ENCODE results near the gene NR2F2. TPM values are rescaled to one million over a fixed set of nuclear protein-coding genes. Genes with fewer than 3 reads are reported as not detected.

Gene NR2F2
- polyA plus RNA-seq, 1 of the 3 experiments (the other 2 are of a cell fraction): 3.9 TPM

DNA sequence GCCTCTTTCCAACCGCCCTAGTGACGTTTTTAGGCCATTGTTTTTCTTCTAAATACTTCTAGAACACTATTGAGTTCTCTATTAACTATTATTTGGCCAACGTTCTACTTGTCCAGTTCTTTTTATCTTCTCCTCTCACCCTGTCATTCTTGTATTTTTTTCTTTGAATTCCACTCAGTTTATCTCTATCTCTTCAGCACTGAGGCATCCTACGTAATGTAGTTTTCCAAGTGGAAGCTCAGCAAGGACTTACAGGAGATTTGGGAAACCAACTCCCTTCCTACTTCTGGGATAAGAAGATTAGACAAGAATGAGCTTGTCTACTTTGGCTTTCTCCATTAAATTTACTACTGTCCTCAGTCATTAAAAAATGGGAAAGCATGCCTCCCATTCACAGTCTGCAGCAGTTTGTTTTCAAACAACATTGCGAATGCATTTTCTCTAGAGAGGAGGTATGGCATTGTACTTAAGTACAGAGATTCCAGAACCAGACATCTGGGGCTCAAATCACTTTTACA lies 21.3 kb upstream of the NR2F2 start (continued):
- TF ChIP-seq, protein P1, sequence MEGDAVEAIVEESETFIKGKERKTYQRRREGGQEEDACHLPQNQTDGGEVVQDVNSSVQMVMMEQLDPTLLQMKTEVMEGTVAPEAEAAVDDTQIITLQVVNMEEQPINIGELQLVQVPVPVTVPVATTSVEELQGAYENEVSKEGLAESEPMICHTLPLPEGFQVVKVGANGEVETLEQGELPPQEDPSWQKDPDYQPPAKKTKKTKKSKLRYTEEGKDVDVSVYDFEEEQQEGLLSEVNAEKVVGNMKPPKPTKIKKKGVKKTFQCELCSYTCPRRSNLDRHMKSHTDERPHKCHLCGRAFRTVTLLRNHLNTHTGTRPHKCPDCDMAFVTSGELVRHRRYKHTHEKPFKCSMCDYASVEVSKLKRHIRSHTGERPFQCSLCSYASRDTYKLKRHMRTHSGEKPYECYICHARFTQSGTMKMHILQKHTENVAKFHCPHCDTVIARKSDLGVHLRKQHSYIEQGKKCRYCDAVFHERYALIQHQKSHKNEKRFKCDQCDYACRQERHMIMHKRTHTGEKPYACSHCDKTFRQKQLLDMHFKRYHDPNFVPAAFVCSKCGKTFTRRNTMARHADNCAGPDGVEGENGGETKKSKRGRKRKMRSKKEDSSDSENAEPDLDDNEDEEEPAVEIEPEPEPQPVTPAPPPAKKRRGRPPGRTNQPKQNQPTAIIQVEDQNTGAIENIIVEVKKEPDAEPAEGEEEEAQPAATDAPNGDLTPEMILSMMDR (IDR thresholded peaks at IDR 0.05): no peak

DNA sequence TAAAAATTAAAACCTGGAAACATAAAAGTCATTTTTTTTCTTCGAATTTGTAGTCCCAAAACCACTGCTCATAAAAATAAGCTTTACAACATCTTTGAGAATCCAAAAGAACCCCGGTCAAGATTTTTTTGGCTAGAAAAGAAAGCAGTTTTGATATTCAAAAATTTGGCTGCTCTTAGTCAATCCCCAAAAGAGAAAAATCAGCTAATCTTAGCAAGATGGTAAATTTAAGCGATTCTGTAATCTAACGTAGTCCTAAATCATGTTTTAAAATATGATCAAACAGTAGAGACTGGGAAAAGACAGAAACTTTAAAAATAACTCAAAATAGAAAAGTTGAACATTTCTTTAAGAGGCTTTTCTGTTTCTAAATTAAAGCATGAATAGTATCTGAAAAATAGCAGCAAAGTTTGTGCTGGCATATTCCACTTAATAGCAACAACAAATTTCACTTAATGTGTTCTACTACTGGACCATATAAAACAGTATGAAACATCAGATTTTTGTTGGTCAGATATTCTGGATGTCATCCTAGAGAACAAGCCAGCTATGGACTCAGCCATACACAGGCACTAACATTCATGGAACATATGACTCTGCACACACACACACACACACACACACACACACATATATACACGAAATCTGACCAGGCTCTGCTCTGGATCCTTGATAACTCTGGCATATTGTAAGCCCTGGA lies 19.1 kb upstream of the NR2F2 start:
- ChIA-PET CTCF (interaction anchor here (1.4 to 1.9 kb wide), 3 partner anchors 16 to 274 kb away, joined by 3 to 11 read pairs (median 6); no protein-coding TSS in a partner anchor), POLR2A (no interaction called here)
- Histone ChIP-seq H3K27me3 (ENCODE audit: insufficient read depth) (no peaks in the 10 kb centered on the region), H4K20me1 (ENCODE audit: insufficient read depth) (no peaks in the 10 kb centered on the region), H2AFZ (ENCODE audit: low read depth) (no peak overlapping the region), H3K4me2 (no peak overlapping the region), H3K4me1 (ENCODE audit: control insufficient read depth in 1 of 2, insufficient read depth in 2 of 2, low read depth in 1 of 2, low read length in 1 of 2) (no peaks in the 10 kb centered on the region), H3K79me2 (ENCODE audit: insufficient read depth) (no peaks in the 10 kb centered on the region), H3K9me3 (no peaks in the 10 kb centered on the region), H3K36me3 (replicated peaks in 1 of 2; ENCODE audit: control insufficient read depth in 1 of 2, insufficient read depth in 2 of 2, low read length in 1 of 2) (no peaks in the 10 kb centered on the region), H3K4me3 (ENCODE audit: low read depth in 2 of 2, low read length in 1 of 2) (no peak overlapping the region), H3K27ac (ENCODE audit: low read depth in 2 of 2, low read length in 1 of 2) (no peak overlapping the region), H3K9me2 (no peaks in the 10 kb centered on the region), H3K9ac (no peak overlapping the region), H3F3A (replicated peaks; ENCODE audit: insufficient read depth) (no peaks in the 10 kb centered on the region)
- no peak for DNase-seq
- TF ChIP-seq RCOR1 (IDR thresholded peaks at IDR 0.05; ENCODE audit: low read length) (no peak), TAF1 (IDR thresholded peaks at IDR 0.05; ENCODE audit: borderline replicate concordance, low read depth, low read length) (no peak), RFX5 (IDR thresholded peaks at IDR 0.05; ENCODE audit: low read length) (no peak), EP300 (IDR thresholded peaks at IDR 0.05; ENCODE audit: borderline replicate concordance in 1 of 2, low read depth in 1 of 2, low read length in 1 of 2) (no peak), FOXM1 (IDR thresholded peaks at IDR 0.05; ENCODE audit: low read depth) (no peak), GATA2 (CRISPR knock-in tag; IDR thresholded peaks at IDR 0.05) (no peak)
- TF ChIP-seq, protein P2, sequence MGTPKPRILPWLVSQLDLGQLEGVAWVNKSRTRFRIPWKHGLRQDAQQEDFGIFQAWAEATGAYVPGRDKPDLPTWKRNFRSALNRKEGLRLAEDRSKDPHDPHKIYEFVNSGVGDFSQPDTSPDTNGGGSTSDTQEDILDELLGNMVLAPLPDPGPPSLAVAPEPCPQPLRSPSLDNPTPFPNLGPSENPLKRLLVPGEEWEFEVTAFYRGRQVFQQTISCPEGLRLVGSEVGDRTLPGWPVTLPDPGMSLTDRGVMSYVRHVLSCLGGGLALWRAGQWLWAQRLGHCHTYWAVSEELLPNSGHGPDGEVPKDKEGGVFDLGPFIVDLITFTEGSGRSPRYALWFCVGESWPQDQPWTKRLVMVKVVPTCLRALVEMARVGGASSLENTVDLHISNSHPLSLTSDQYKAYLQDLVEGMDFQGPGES (IDR thresholded peaks at IDR 0.05; ENCODE audit: low read depth, low read length): no peak
- TF ChIP-seq, protein P3, sequence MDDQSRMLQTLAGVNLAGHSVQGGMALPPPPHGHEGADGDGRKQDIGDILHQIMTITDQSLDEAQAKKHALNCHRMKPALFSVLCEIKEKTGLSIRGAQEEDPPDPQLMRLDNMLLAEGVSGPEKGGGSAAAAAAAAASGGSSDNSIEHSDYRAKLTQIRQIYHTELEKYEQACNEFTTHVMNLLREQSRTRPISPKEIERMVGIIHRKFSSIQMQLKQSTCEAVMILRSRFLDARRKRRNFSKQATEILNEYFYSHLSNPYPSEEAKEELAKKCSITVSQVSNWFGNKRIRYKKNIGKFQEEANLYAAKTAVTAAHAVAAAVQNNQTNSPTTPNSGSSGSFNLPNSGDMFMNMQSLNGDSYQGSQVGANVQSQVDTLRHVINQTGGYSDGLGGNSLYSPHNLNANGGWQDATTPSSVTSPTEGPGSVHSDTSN (IDR thresholded peaks at IDR 0.05): no peak
- WGBS (ENCODE audit: low lambda C conversion rate): 16% methylated on average over 5 of the region's 5 CpGs

DNA sequence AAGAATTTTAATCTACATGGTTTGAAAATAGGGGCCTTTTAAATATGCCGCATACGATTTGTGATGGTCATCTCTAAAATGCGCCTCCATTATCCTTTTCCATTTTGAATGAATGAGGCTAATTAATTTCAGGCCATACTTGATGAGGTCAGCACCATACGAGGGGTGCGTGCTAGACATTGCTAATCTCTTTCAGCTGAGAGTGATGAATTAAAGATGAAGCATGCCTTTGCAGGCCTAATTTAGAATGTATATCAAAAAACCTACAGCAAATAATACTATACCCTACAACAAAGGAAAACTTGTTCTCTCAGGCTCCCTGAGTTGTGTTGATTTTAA lies 18.6 kb upstream of the NR2F2 start:
- no peak overlapping the region for H2AFZ ChIP-seq (ENCODE audit: low read depth)
- no peak overlapping the region for H3K4me3 ChIP-seq (ENCODE audit: low read depth in 2 of 2, low read length in 1 of 2)
- DNase-seq: no peak
- peaks cover 2% of the 10 kb centered on the region; the same call in 1 of the 2 replicates for H3K27me3 ChIP-seq (ENCODE audit: insufficient read depth)
- H4K20me1 ChIP-seq (ENCODE audit: insufficient read depth): no peaks in the 10 kb centered on the region
- no peak overlapping the region for H3K27ac ChIP-seq (ENCODE audit: low read depth in 2 of 2, low read length in 1 of 2)
- H3K9ac ChIP-seq: no peak overlapping the region
- no peak overlapping the region for H3K4me2 ChIP-seq
- no peaks in the 10 kb centered on the region for H3K79me2 ChIP-seq (ENCODE audit: insufficient read depth)
- H3F3A ChIP-seq (replicated peaks; ENCODE audit: insufficient read depth): no peaks in the 10 kb centered on the region
- no peaks in the 10 kb centered on the region for H3K9me2 ChIP-seq
- H3K4me1 ChIP-seq (ENCODE audit: control insufficient read depth in 1 of 2, insufficient read depth in 2 of 2, low read depth in 1 of 2, low read length in 1 of 2): no peaks in the 10 kb centered on the region
- ChIA-PET CTCF (interaction anchor here (1.4 to 1.8 kb wide), 3 partner anchors 15 to 274 kb away, joined by 3 to 6 read pairs (median 5); no protein-coding TSS in a partner anchor), POLR2A (no interaction called here)
- no peaks in the 10 kb centered on the region for H3K9me3 ChIP-seq
- WGBS (ENCODE audit: low lambda C conversion rate): 43% methylated on average over 5 of the region's 5 CpGs
- H3K36me3 ChIP-seq (replicated peaks in 1 of 2; ENCODE audit: control insufficient read depth in 1 of 2, insufficient read depth in 2 of 2, low read length in 1 of 2): no peaks in the 10 kb centered on the region
- no peak for TF ChIP-seq YY1 (IDR thresholded peaks at IDR 0.05; ENCODE audit: low read depth)
- TF ChIP-seq ELF1 (IDR thresholded peaks at IDR 0.05): no peak
- TF ChIP-seq, protein P4, sequence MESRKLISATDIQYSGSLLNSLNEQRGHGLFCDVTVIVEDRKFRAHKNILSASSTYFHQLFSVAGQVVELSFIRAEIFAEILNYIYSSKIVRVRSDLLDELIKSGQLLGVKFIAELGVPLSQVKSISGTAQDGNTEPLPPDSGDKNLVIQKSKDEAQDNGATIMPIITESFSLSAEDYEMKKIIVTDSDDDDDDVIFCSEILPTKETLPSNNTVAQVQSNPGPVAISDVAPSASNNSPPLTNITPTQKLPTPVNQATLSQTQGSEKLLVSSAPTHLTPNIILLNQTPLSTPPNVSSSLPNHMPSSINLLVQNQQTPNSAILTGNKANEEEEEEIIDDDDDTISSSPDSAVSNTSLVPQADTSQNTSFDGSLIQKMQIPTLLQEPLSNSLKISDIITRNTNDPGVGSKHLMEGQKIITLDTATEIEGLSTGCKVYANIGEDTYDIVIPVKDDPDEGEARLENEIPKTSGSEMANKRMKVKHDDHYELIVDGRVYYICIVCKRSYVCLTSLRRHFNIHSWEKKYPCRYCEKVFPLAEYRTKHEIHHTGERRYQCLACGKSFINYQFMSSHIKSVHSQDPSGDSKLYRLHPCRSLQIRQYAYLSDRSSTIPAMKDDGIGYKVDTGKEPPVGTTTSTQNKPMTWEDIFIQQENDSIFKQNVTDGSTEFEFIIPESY (IDR thresholded peaks at IDR 0.05; ENCODE audit: borderline replicate concordance, low read depth): no peak
- no peak for TF ChIP-seq RXRA (IDR thresholded peaks at IDR 0.05; ENCODE audit: borderline replicate concordance, low read depth)
- TF ChIP-seq EZH2phosphoT487 (IDR thresholded peaks at IDR 0.05; ENCODE audit: borderline replicate concordance, low read depth): no peak
- no peak for TF ChIP-seq FOSL2 (IDR thresholded peaks at IDR 0.05; ENCODE audit: borderline replicate concordance, low read depth)
